IMR-90 (cell line): ENCODE measurements around the gene ZNF396. TPM values are rescaled to one million over a fixed set of nuclear protein-coding genes. Genes with fewer than 3 reads are reported as not detected.
A peak's percentile ranks its signal among the peaks of the same experiment; 100 is the strongest.

Source experiments
- ATAC-seq: fragments of 200-7000 bp; cut with Tn5 transposase; 2 replicates; pipeline ENCODE4 v1.9.1; 2020; ENCODE audit warnings: low read depth, mild to moderate bottlenecking, moderate library complexity
- BruUV-seq: library from RNA; stranded (reverse); fragments of 400-500 nt; replicated peaks from 2 replicates; lab custom pipeline; 2021; lab: Mats Ljungman, UMichigan
- CTCF ChIA-PET: fragments of 300-600 bp; formaldehyde crosslinking; extraction: SDS; loops from one replicate; lab custom pipeline; 2021; ENCODE audit warnings: antibody characterized with exemption; lab: Yijun Ruan, JAX
- POLR2A ChIA-PET: fragments of 300-600 bp; sonication (Branson Sonifier 250); formaldehyde crosslinking; loops from one replicate; lab custom pipeline; 2022; ENCODE audit warnings: antibody characterized with exemption; ENCODE audit not compliant: unreplicated experiment; lab: Charles Lee
- DNase-seq: peaks from one replicate; pipeline ENCODE4 v3.0.0; 2013
- H2AFZ ChIP-seq: replicated peaks from 2 replicates; pipeline ENCODE3; 2013; ENCODE audit warnings: low read length, mild to moderate bottlenecking; ENCODE audit not compliant: poor library complexity
- H2AK5ac ChIP-seq: 2 replicates; pipeline ENCODE4 v1.6.1; 2013; ENCODE audit warnings: low read depth, low read length, inconsistent platforms
- H2AK9ac ChIP-seq: replicated peaks from 2 replicates; pipeline ENCODE3; 2013; ENCODE audit warnings: mild to moderate bottlenecking, low read depth, low read length, moderate library complexity; ENCODE audit not compliant: poor library complexity
- H2BK120ac ChIP-seq: 2 replicates; pipeline ENCODE4 v1.6.1; 2013; ENCODE audit warnings: low read depth, low read length, inconsistent platforms
- H2BK15ac ChIP-seq: 3 replicates; pipeline ENCODE4 v1.6.1; 2013; ENCODE audit warnings: low read depth, low read length, inconsistent platforms
- H2BK20ac ChIP-seq: 2 replicates; pipeline ENCODE4 v1.6.1; 2013; ENCODE audit warnings: low read depth, mild to moderate bottlenecking, inconsistent platforms, low read length, moderate library complexity
- H2BK5ac ChIP-seq: 2 replicates; pipeline ENCODE4 v1.6.1; 2013; ENCODE audit warnings: mild to moderate bottlenecking, low read depth, low read length, inconsistent platforms; ENCODE audit not compliant: poor library complexity, severe bottlenecking
- H3K14ac ChIP-seq: replicated peaks from 2 replicates; pipeline ENCODE4 v1.6.1; 2013; ENCODE audit warnings: low read depth, low read length, inconsistent platforms
- H3K18ac ChIP-seq: 2 replicates; pipeline ENCODE4 v1.6.1; 2013; ENCODE audit warnings: low read depth, low read length, control low read depth
- H3K23ac ChIP-seq: 2 replicates; pipeline ENCODE4 v1.6.1; 2013; ENCODE audit warnings: low read depth, low read length, inconsistent platforms
- H3K27ac ChIP-seq: 2 replicates; pipeline ENCODE4 v1.5.1; 2013; ENCODE audit warnings: mild to moderate bottlenecking, control low read depth, low read length; ENCODE audit not compliant: insufficient read depth
- H3K27me3 ChIP-seq: 2 replicates; pipeline ENCODE4 v1.6.1; 2013; ENCODE audit warnings: low read length; ENCODE audit not compliant: control insufficient read depth, insufficient read depth
- H3K36me3 ChIP-seq: 2 replicates; pipeline ENCODE4 v1.6.1; 2013; ENCODE audit warnings: low read length, mixed read lengths; ENCODE audit not compliant: control insufficient read depth, insufficient read depth
- H3K4ac ChIP-seq: 2 replicates; pipeline ENCODE4 v1.6.1; 2013; ENCODE audit warnings: low read depth, low read length, inconsistent platforms
- H3K4me1 ChIP-seq: 2 replicates; pipeline ENCODE4 v1.6.1; 2013; ENCODE audit warnings: low read length, mixed read lengths; ENCODE audit not compliant: control insufficient read depth, insufficient read depth
- H3K4me2 ChIP-seq: 2 replicates; pipeline ENCODE4 v1.6.1; 2013; ENCODE audit warnings: low read depth, mild to moderate bottlenecking, control low read depth, low read length, moderate library complexity
- H3K4me3 ChIP-seq: 2 replicates; pipeline ENCODE4 v1.5.1; 2013; ENCODE audit warnings: low read depth, mild to moderate bottlenecking, control low read depth, low read length, moderate library complexity; ENCODE audit not compliant: insufficient read depth
- H3K56ac ChIP-seq: 2 replicates; pipeline ENCODE4 v1.6.1; 2013; ENCODE audit warnings: low read length, inconsistent platforms; ENCODE audit not compliant: insufficient read depth; ENCODE audit errors: extremely low read depth
- H3K79me1 ChIP-seq, 2 experiments: 2 replicates each; pipeline ENCODE4 v1.6.1; 2013; ENCODE audit warnings: low read length in 2 of 2, inconsistent platforms in 1 of 2, low read depth in 1 of 2
- H3K9ac ChIP-seq: 2 replicates; pipeline ENCODE4 v1.6.1; 2013; ENCODE audit warnings: low read depth, low read length, control low read depth
- H3K9me1 ChIP-seq: 2 replicates; pipeline ENCODE4 v1.6.1; 2013; ENCODE audit warnings: low read length, inconsistent platforms; ENCODE audit not compliant: insufficient read depth
- H3K9me3 ChIP-seq: 2 replicates; pipeline ENCODE4 v1.6.1; 2013; ENCODE audit warnings: low read length; ENCODE audit not compliant: control insufficient read depth, insufficient read depth
- H4K20me1 ChIP-seq: 2 replicates; pipeline ENCODE4 v1.6.1; 2013; ENCODE audit warnings: low read length, inconsistent platforms; ENCODE audit not compliant: insufficient read depth
- H4K5ac ChIP-seq: 2 replicates; pipeline ENCODE4 v1.6.1; 2013; ENCODE audit warnings: mild to moderate bottlenecking, low read depth, low read length, control low read depth
- H4K8ac ChIP-seq, 2 experiments: 2 replicates each; pipeline ENCODE4 v1.6.1; 2013; ENCODE audit warnings: low read depth in 2 of 2, low read length in 2 of 2, control low read depth in 1 of 2, inconsistent platforms in 1 of 2
- H4K91ac ChIP-seq: 2 replicates; pipeline ENCODE4 v1.6.1; 2013; ENCODE audit warnings: low read depth, low read length, inconsistent platforms; ENCODE audit not compliant: insufficient read depth
- FOS ChIP-seq: fragments of 150-350 bp; IDR thresholded peaks from 2 replicates; pipeline ENCODE4 v1.6.1; 2016; ENCODE audit warnings: low read depth, low read length
- MXI1 ChIP-seq: IDR thresholded peaks from 2 replicates; pipeline ENCODE4 v1.6.1; 2012; ENCODE audit warnings: low read depth, mild to moderate bottlenecking, low read length, moderate library complexity, borderline replicate concordance
- WGBS, 2 experiments: methylation state at CpG; one replicate each; pipeline versions ENCODE4 v1.1.5 to v1.1.7; 2013; ENCODE audit warnings: missing lambda C conversion rate in 2 of 2; ENCODE audit not compliant: insufficient read length in 1 of 2; ENCODE audit errors: extremely low coverage in 2 of 2; 5-methylcytosine and 5-hydroxymethylcytosine counted together
- dilution Hi-C: fragments of 300-500 bp; cut with HindIII; formaldehyde crosslinking; loops from one replicate; pipeline ENCODE4 v1.14.3; 2018; ENCODE audit warnings: low sequenced_read_pairs; ENCODE audit not compliant: unreplicated experiment
- in situ Hi-C: fragments of 300-500 bp; cut with MboI; formaldehyde crosslinking; loops from 3 replicates; pipeline ENCODE4 v1.14.3; 2019; ENCODE audit warnings: low sequenced_read_pairs, inconsistent platforms, mixed read lengths
- intact Hi-C: fragments of 100-400 bp; cut with micrococcal nuclease; formaldehyde crosslinking; loops from 2 replicates; pipeline ENCODE4 v1.10.0; 2022
- polyA plus RNA-seq, 3 experiments: library from polyadenylated mRNA; depleted of rRNA; stranded (reverse); fragments of >200 nt; gene quantifications; 2 replicates each; pipeline ENCODE4 v1.2.3, GENCODE V29; 2012; ENCODE audit warnings: low replicate concordance in 1 of 3
- total RNA-seq: library from RNA; depleted of rRNA; stranded (reverse); fragments of >200 nt; gene quantifications from 2 replicates; pipeline ENCODE4 v1.2.3, GENCODE V29; 2012

ZNF396 gene
- total and polyA plus RNA-seq, 2 of the 4 experiments (the other 2 are of a cell fraction): 0.26 to 0.54 TPM

GRCh38 chr18:35345460-35345921 is 31.6 kb downstream of the ZNF396 start:
- Histone ChIP-seq H3K9ac (peak overlapping the region; percentile 24; the same call in 1 of the 2 replicates), H3K23ac (no peak overlapping the region), H3K36me3 (no peaks in the 10 kb centered on the region), H3K4me1 (peaks cover 2% of the 10 kb centered on the region; the same call in 1 of the 2 replicates), H2BK20ac (no peak overlapping the region), H3K56ac (no peak overlapping the region), H3K9me1 (peaks cover 9% of the 10 kb centered on the region), H3K79me1 (peaks cover 0 to 25% of the 10 kb centered on the region in 2 experiments; a peak in 3 of 4 replicates), H2AK5ac (no peak overlapping the region), H3K14ac (no peak overlapping the region), H3K27ac (peak overlapping the region; percentile 17; the same call in 1 of the 2 replicates), H3K9me3 (no peaks in the 10 kb centered on the region), H2BK120ac (no peak overlapping the region), H2BK15ac (no peak overlapping the region), H3K4me3 (no peak overlapping the region), H2AK9ac (no peak overlapping the region), H3K27me3 (no peaks in the 10 kb centered on the region), H3K4ac (no peak overlapping the region), H4K5ac (peak overlapping the region; percentile 6; the same call in 1 of the 2 replicates), H4K8ac (peak overlapping the region; percentile 40 to 56; a peak in 2 of 4 replicates), H2BK5ac (no peak overlapping the region), H2AFZ (peak overlapping the region; percentile 86), H3K18ac (no peak overlapping the region), H4K20me1 (peaks cover 32% of the 10 kb centered on the region), H3K4me2 (peak overlapping the region; percentile 6), H4K91ac (no peak overlapping the region)
- ATAC-seq: no peak
- 28% methylated on average over 4 of the region's 6 CpGs; no CpG with 5 or more reads in 1 of the 2 experiments for WGBS, 2 experiments
- BruUV-seq: no TSS peak
- TF ChIP-seq MXI1 (no peak), FOS (no peak)
- in situ Hi-C loops: no loop called here
- ChIA-PET CTCF (interaction anchor here (1.2 kb wide), 1 partner anchor 10 kb away, joined by 7 read pairs; no protein-coding TSS in a partner anchor), POLR2A (interaction anchor here (0.5 kb wide), 2 partner anchors 150 to 464 kb away, joined by 3 to 4 read pairs; no protein-coding TSS in a partner anchor)
- intact Hi-C loops: loop anchor here (2.0 kb wide), 1 partner anchor 105 kb away; the partner anchor contains the start of gene ZNF397
- dilution Hi-C loops: no loop called here
- no peak for DNase-seq
